Ovary (tissue), 1 donor: ENCODE data around the gene CTDSPL2.
"Not testable (repeated sequence)": the region's sequence is repeated elsewhere in the genome, so short reads cannot be mapped to it uniquely, and the experiment has no call there.

Source experiments
- EP300 ChIP-seq: sonication (generic); formaldehyde crosslinking; IDR thresholded peaks from one replicate; pipeline ENCODE4 v1.6.1; 2017; ENCODE audit warnings: antibody characterized with exemption
- POLR2A ChIP-seq: fragments of 450-650 bp; IDR thresholded peaks from one replicate; pipeline ENCODE4 v1.6.1; 2017; ENCODE audit warnings: antibody characterized with exemption, mild to moderate bottlenecking, moderate library complexity

GRCh38 chr15:44549152-44549551, 121.7 kb downstream of the CTDSPL2 start:
- TF ChIP-seq POLR2A, EP300: not testable (repeated sequence)
